NB4 (cell line): ENCODE data around the gene CFAP299.

Experiments used
- DNase-seq: peaks from one replicate; pipeline ENCODE4 v3.0.0; 2010; ENCODE audit warnings: low read depth
- H3K4me3 ChIP-seq: one replicate; pipeline ENCODE4 v1.5.1; 2011; ENCODE audit warnings: mild to moderate bottlenecking, low read depth, low read length, moderate library complexity
- MYC ChIP-seq: IDR thresholded peaks from 2 replicates; pipeline ENCODE4 v1.6.1; 2011; ENCODE audit warnings: low read depth, low read length
- POLR2A ChIP-seq: IDR thresholded peaks from 2 replicates; pipeline ENCODE4 v1.6.1; 2011; ENCODE audit warnings: mild to moderate bottlenecking; ENCODE audit not compliant: insufficient read length; ENCODE audit errors: extremely low read depth
- TF ChIP-seq, protein P1 (sequence below): IDR thresholded peaks from 2 replicates; pipeline ENCODE4 v1.6.1; 2011; ENCODE audit warnings: low read depth, low read length
- TF ChIP-seq, protein P2 (sequence below): IDR thresholded peaks from one replicate; pipeline ENCODE4 v1.5.1; 2012; ENCODE audit warnings: low read depth, low read length

Gene CFAP299

DNA sequence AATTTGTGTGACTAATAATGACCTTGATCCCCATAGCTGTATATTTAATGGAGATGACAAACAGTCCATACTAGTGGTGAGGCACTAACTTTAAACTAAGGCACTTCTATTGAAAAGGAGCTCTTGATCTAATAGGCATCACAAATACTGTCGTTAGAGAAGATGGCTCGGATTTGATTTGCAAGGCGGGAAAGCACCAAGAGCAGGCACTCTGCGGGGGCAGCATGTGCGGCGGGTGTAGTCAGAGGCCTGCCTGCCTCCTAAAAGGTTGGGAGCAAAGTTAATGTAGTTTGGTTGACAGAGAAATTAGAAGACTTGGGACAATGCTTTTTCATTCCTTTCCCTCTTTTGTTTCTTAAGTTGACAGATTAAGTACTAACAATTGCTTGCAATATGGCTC is 278.8 kb downstream of the CFAP299 start:
- no peak for DNase-seq
- no peak overlapping the region for H3K4me3 ChIP-seq
- no peak for TF ChIP-seq POLR2A
- TF ChIP-seq, protein P1, sequence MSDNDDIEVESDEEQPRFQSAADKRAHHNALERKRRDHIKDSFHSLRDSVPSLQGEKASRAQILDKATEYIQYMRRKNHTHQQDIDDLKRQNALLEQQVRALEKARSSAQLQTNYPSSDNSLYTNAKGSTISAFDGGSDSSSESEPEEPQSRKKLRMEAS, result no peak
- TF ChIP-seq, protein P2, sequence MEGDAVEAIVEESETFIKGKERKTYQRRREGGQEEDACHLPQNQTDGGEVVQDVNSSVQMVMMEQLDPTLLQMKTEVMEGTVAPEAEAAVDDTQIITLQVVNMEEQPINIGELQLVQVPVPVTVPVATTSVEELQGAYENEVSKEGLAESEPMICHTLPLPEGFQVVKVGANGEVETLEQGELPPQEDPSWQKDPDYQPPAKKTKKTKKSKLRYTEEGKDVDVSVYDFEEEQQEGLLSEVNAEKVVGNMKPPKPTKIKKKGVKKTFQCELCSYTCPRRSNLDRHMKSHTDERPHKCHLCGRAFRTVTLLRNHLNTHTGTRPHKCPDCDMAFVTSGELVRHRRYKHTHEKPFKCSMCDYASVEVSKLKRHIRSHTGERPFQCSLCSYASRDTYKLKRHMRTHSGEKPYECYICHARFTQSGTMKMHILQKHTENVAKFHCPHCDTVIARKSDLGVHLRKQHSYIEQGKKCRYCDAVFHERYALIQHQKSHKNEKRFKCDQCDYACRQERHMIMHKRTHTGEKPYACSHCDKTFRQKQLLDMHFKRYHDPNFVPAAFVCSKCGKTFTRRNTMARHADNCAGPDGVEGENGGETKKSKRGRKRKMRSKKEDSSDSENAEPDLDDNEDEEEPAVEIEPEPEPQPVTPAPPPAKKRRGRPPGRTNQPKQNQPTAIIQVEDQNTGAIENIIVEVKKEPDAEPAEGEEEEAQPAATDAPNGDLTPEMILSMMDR, result no peak
- TF ChIP-seq MYC, result no peak

DNA sequence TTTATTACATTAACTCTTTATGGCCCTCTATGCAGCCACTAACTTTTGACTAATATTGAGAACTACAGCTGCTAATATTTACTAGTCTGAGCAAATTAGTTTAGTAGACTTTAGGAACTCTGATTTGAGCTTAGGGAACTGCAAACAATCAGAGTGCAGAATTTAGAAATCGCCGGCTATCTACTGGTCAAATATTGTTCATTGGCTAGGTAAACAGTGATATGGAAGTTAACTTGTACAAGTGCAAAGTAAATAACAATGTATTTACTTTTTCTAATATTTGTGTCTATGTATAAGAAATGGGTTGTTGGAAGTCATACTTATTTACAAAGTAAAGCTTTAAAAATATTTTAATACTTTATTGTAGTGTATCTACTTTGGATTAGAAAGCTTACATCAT is 279.6 kb downstream of the CFAP299 start:
- no peak for DNase-seq
- TF ChIP-seq, protein P1, result no peak
- no peak for TF ChIP-seq MYC
- no peak for TF ChIP-seq POLR2A
- TF ChIP-seq, protein P2, result no peak
- no peak overlapping the region for H3K4me3 ChIP-seq

DNA sequence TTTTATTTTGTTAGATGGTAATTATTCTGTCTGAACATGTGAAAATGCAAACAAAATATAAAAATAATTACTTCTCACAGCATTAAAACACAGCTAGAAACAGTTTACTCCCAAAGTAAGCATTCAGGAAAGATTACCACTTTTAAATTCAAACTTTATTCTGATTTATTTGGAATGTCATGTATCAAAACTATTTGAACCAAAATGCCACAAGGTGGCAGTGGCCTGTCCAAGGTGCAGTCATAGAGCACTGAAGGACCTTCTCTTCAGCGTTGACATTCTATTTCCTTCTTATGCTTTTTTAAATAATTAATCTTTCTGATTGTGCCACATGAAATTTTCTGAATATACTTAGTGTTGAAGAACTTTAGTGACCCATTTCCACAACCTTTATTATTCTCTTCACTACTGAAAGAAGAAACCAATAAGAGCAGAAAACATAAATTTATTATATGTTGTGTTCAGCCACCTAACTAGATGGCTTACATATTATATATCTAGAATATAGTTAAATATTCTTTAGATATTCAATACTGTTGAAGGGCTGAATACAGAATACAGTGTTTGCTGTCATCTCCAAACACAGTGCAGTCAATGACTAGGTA is 283.6 kb downstream of the CFAP299 start:
- peak; percentile 4 for DNase-seq
- TF ChIP-seq, protein P2, result peak; percentile 18
- no peak for TF ChIP-seq MYC
- TF ChIP-seq, protein P1, result no peak
- no peak for TF ChIP-seq POLR2A
- no peak overlapping the region for H3K4me3 ChIP-seq

DNA sequence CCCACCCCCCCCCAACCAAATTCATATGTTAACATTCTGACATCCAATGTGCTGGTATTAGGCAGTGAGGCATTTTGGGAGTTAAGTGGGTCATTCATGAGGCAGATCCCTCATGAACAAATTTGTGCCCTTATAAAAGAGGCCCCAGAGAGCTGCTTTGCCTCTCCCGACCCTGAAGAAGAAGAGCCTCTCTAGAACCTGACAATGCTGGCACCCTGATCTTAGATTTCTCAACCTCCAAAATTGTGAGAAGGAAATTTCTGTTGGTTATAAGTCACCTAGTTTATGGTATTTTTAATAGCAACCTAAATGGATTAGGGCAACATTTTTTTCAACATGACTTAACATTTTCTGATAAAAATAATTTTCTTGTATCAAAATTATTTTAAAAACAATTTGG is 296.3 kb downstream of the CFAP299 start:
- DNase-seq, result no peak
- no peak overlapping the region for H3K4me3 ChIP-seq
- TF ChIP-seq, protein P1, result no peak

DNA sequence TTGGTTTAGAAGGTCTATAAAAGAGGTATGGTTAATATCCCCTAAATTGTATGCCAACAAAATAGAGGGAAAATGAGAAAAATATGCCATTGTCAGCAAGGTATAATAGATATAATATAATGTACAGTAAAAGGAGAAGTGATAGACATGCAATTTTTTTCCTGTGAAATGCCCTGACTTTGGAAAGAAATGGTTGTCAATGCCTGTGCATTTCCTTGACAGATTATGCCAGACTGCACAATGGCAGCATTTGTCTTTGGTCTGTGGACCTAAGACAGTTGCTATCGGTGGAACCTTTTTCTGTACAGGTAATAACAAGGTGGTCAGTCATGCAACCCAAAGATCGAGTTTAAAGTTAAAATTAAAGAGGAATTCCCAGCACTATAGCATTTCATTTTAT is 301.7 kb downstream of the CFAP299 start:
- no peak for TF ChIP-seq MYC
- TF ChIP-seq, protein P2, result no peak
- TF ChIP-seq, protein P1, result no peak
- no peak for TF ChIP-seq POLR2A
- no peak for DNase-seq
- H3K4me3 ChIP-seq, result no peak overlapping the region

DNA sequence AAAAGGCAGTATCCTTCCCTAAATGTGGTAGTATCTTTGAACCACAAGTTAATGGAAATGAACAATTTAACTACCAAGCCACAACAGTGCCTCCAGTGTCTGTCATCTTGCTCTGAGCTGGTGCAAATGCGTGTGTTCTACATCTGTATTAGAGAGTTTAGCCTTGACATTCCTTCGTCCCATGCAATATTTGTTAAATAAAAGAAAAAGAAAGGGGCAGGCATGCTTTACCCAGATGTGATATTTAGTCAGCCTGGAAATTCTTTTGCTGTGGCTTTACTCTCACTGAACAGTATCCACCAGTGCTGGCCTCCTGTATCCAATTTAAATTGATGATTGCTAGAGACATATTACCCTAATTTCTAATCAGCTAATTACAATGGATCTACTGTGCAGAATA is 310.5 kb downstream of the CFAP299 start:
- no peak overlapping the region for H3K4me3 ChIP-seq
- no peak for DNase-seq
- TF ChIP-seq MYC (no peak), POLR2A (no peak)
- TF ChIP-seq, protein P2, result no peak
- TF ChIP-seq, protein P1, result no peak
